HepG2 (cell line): ENCODE measurements around the gene NDC80.

ENCODE experiments used
- CTCF ChIP-seq: sonication (generic); formaldehyde crosslinking; IDR thresholded peaks from 2 replicates; pipeline ENCODE4 v1.5.0; 2020; ENCODE audit warnings: mild to moderate bottlenecking, missing genetic modification reagents, moderate library complexity
- HIC2 ChIP-seq: sonication (generic); formaldehyde crosslinking; IDR thresholded peaks from 2 replicates; pipeline ENCODE4 v1.9.0; 2022; ENCODE audit warnings: low read depth, missing genetic modification reagents
- TCF7 ChIP-seq: sonication (generic); IDR thresholded peaks from 2 replicates; pipeline ENCODE4 v1.6.1; 2016; ENCODE audit warnings: antibody characterized with exemption, low read depth
- TRAFD1 ChIP-seq: sonication (generic); formaldehyde crosslinking; IDR thresholded peaks from 2 replicates; pipeline ENCODE4 v1.5.1; 2020; ENCODE audit warnings: missing genetic modification reagents, mild to moderate bottlenecking, borderline replicate concordance
- ZNF792 ChIP-seq: IDR thresholded peaks from 2 replicates; pipeline ENCODE4 v1.6.1; 2016

- TF ChIP-seq HIC2 (CRISPR knock-in tag) (no peak), ZNF792 (no peak), CTCF (no peak), TRAFD1 (no peak), TCF7 (no peak)
These were observed 82.1 kb downstream of the NDC80 start for GRCh38 chr18:2653467-2653866.
